Measurements from ENCODE around the gene SHE.

DNA sequence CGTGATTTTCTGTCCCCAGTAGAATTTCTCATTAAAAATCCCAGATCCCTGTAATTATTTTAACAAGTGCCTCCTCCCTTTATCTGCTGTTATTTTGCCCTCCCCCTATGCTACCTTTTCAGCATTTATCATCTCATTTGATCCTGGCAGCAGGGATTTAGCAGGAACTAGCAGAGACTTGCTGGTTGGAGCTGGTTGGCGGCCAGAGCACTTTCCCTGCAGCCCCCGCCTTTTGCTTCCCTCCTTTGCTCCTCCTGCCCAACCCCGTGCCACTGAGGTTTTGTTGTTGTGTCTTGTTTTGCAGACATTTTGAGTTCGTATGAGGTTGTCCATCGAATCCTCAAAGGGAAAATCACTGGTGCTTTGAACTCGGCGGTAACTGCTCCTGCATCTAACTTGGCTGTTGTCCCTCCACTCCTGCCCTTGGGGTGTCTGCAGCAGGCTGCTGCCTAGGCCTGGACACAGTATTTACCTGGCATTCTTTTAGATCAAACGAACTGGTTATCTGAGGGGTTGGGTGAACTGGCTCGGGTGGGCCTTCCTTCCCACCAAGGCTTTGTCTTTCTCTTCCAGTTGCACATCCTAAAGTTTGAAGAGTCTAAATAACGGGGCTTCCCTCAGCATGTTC lies 45.0 kb upstream of the SHE start:
- no peak for TF ChIP-seq POLR2A (IDR thresholded peaks at IDR 0.05)
- TF ChIP-seq, protein P1, sequence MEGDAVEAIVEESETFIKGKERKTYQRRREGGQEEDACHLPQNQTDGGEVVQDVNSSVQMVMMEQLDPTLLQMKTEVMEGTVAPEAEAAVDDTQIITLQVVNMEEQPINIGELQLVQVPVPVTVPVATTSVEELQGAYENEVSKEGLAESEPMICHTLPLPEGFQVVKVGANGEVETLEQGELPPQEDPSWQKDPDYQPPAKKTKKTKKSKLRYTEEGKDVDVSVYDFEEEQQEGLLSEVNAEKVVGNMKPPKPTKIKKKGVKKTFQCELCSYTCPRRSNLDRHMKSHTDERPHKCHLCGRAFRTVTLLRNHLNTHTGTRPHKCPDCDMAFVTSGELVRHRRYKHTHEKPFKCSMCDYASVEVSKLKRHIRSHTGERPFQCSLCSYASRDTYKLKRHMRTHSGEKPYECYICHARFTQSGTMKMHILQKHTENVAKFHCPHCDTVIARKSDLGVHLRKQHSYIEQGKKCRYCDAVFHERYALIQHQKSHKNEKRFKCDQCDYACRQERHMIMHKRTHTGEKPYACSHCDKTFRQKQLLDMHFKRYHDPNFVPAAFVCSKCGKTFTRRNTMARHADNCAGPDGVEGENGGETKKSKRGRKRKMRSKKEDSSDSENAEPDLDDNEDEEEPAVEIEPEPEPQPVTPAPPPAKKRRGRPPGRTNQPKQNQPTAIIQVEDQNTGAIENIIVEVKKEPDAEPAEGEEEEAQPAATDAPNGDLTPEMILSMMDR (IDR thresholded peaks at IDR 0.05 in 4 of 5, conservative IDR thresholded peaks at IDR 0.05 in 1 of 5) = no peak

Measured in gastrocnemius medialis (tissue), 4 donors.